Measurements from ENCODE around the gene CRISP1. TPM values are rescaled to one million over a fixed set of nuclear protein-coding genes. Genes with fewer than 3 reads are reported as not detected.

CRISP1 gene
- total and polyA plus RNA-seq, 9 of the 15 experiments (the other 6 are each of a cell fraction or from before 2014, with no cell fraction given): not detected

GRCh38 chr6:49841424-49841823 is 24.9 kb downstream of the CRISP1 start (continued):
- TF ChIP-seq BRF2 (IDR thresholded peaks at IDR 0.05; ENCODE audit: borderline replicate concordance, insufficient read depth, insufficient read length) (no peak), RCOR1 (IDR thresholded peaks at IDR 0.05; ENCODE audit: borderline replicate concordance in 1 of 2, low read depth in 2 of 2, low read length in 2 of 2) (peak in 1 of 2 experiments; percentile 87; a peak in 2 of 4 replicates), ESRRB (CRISPR knock-in tag; IDR thresholded peaks at IDR 0.05; ENCODE audit: borderline replicate concordance) (no peak), TBL1XR1 (IDR thresholded peaks at IDR 0.05; ENCODE audit: low read length in 2 of 2) (no peak), SMARCC2 (IDR thresholded peaks at IDR 0.05; ENCODE audit: low read depth) (0 out of 2 replicates have a peak, but pooled peaks have one; percentile 29), HEY1 (CRISPR knock-in tag; IDR thresholded peaks at IDR 0.05; ENCODE audit: borderline replicate concordance) (no peak), BRF1 (IDR thresholded peaks at IDR 0.05; ENCODE audit: borderline replicate concordance, extremely low read depth, insufficient read length) (no peak), NCOA1 (IDR thresholded peaks at IDR 0.05; ENCODE audit: low read depth) (no peak), MEF2D (tag; conservative IDR thresholded peaks at IDR 0.05; ENCODE audit: low read depth) (no peak), E2F1 (CRISPR knock-in tag; IDR thresholded peaks at IDR 0.05) (no peak), KLF1 (tag; IDR thresholded peaks at IDR 0.05) (no peak), FOXM1 (IDR thresholded peaks at IDR 0.05; ENCODE audit: low read depth) (no peak), FOXM1 (CRISPR knock-in tag; IDR thresholded peaks at IDR 0.05; ENCODE audit: low read depth) (no peak), STAT5A (IDR thresholded peaks at IDR 0.05; ENCODE audit: borderline replicate concordance, low read length) (peak; percentile 51; the same call in 1 of the 2 replicates), ZNF12 (CRISPR knock-in tag; IDR thresholded peaks at IDR 0.05) (no peak), SAFB2 (IDR thresholded peaks at IDR 0.05; ENCODE audit: borderline replicate concordance, low read depth, low read length, severe bottlenecking) (no peak), DNMT1 (IDR thresholded peaks at IDR 0.05) (no peak), NR1H2 (CRISPR knock-in tag; IDR thresholded peaks at IDR 0.05) (no peak), NR0B1 (IDR thresholded peaks at IDR 0.05; ENCODE audit: partially characterized antibody) (no peak), ZNF282 (CRISPR knock-in tag; IDR thresholded peaks at IDR 0.05) (no peak), CEBPG (CRISPR knock-in tag; IDR thresholded peaks at IDR 0.05) (no peak), CEBPG (tag; conservative IDR thresholded peaks at IDR 0.05 in 1 of 2, IDR thresholded peaks at IDR 0.05 in 1 of 2) (no peak), POLR2A (conservative IDR thresholded peaks at IDR 0.05) (no peak), SOX6 (IDR thresholded peaks at IDR 0.05) (peak; percentile 38), PML (IDR thresholded peaks at IDR 0.05; ENCODE audit: low read length) (peak; percentile 26; the same call in 1 of the 2 replicates), TSC22D4 (tag; IDR thresholded peaks at IDR 0.05) (no peak), ZSCAN32 (CRISPR knock-in tag; IDR thresholded peaks at IDR 0.05) (no peak), RFX7 (CRISPR knock-in tag; IDR thresholded peaks at IDR 0.05) (no peak)

Data from K562 (cell line).